SK-N-MC (cell line): ENCODE results near the gene PTRH2.
"Not testable (repeated sequence)": the region's sequence is repeated elsewhere in the genome, so short reads cannot be mapped to it uniquely, and the experiment has no call there.

Source experiments
- EZH2 ChIP-seq: fragments of 200-600 bp; sonication (generic); IDR thresholded peaks from one replicate; pipeline ENCODE4 v1.6.1; 2017; ENCODE audit warnings: antibody characterized with exemption
- FOXP2 ChIP-seq: optimal IDR thresholded peaks from 2 replicates; pipeline ENCODE3; 2011; ENCODE audit warnings: mild to moderate bottlenecking, moderate library complexity; ENCODE audit not compliant: insufficient read depth; ENCODE audit errors: extremely low read length, control extremely low read depth
- POLR2AphosphoS5 ChIP-seq: IDR thresholded peaks from 2 replicates; pipeline ENCODE4 v1.6.1; 2012; ENCODE audit warnings: mild to moderate bottlenecking, low read depth, low read length, borderline replicate concordance

DNA sequence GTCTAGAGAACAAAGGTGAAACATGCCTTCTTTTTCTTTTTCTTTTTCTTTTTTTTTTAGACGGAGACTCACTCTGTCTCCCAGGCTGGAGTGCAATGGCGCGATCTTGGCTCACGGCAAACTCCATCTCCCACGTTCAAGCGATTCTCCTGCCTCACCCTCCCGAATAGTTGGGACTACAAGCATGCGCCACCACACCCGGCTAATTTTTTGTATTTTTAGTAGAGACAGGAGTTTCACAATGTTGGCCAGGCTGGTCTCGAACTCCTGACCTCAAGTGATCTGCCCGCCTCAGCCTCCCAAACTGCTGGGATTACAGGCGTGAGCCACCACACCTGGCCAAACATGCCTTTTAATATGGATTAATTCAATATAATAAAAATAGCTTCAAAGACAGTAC, 47.8 kb upstream of the PTRH2 start:
- not testable (repeated sequence) for TF ChIP-seq EZH2, POLR2AphosphoS5, FOXP2
